Loucy (cell line): ENCODE measurements around the gene OVOL3.

ENCODE experiments used
- H2AFZ ChIP-seq: fragments of 200-600 bp; sonication (generic); 2 replicates; pipeline ENCODE4 v1.6.0; 2016; ENCODE audit warnings: antibody characterized with exemption, mild to moderate bottlenecking, low read length, moderate library complexity
- H3F3A ChIP-seq: fragments of 200-600 bp; 2 replicates; pipeline ENCODE4 v1.6.0; 2016; ENCODE audit warnings: antibody characterized with exemption, low read depth, mild to moderate bottlenecking
- H3K27me3 ChIP-seq: fragments of 200-600 bp; sonication (generic); 2 replicates; pipeline ENCODE4 v1.6.1; 2014; ENCODE audit warnings: low read length, mild to moderate bottlenecking; ENCODE audit not compliant: insufficient read depth, poor library complexity, severe bottlenecking
- H3K36me3 ChIP-seq: fragments of 200-600 bp; sonication (generic); 2 replicates; pipeline ENCODE4 v1.6.1; 2016; ENCODE audit warnings: low read length; ENCODE audit not compliant: insufficient read depth
- H3K4me1 ChIP-seq: fragments of 200-600 bp; sonication (generic); 2 replicates; pipeline ENCODE4 v1.5.1; 2014; ENCODE audit warnings: low read length, mild to moderate bottlenecking; ENCODE audit not compliant: insufficient read depth, poor library complexity, severe bottlenecking
- H3K4me2 ChIP-seq: fragments of 200-600 bp; sonication (generic); 2 replicates; pipeline ENCODE4 v1.6.0; 2014; ENCODE audit warnings: antibody characterized with exemption, low read length, low read depth, mild to moderate bottlenecking; ENCODE audit not compliant: poor library complexity, severe bottlenecking
- H3K4me3 ChIP-seq: fragments of 200-600 bp; sonication (generic); 2 replicates; pipeline ENCODE4 v1.5.1; 2014; ENCODE audit warnings: low read length, mild to moderate bottlenecking, mixed read lengths; ENCODE audit not compliant: poor library complexity, severe bottlenecking
- H3K79me2 ChIP-seq: fragments of 200-600 bp; sonication (generic); 2 replicates; pipeline ENCODE4 v1.6.1; 2014; ENCODE audit warnings: low read length; ENCODE audit not compliant: insufficient read depth
- H3K9ac ChIP-seq: fragments of 200-600 bp; sonication (generic); 2 replicates; pipeline ENCODE4 v1.6.0; 2014; ENCODE audit warnings: mild to moderate bottlenecking, low read depth, low read length, moderate library complexity; ENCODE audit not compliant: poor library complexity, severe bottlenecking
- H3K9me2 ChIP-seq: fragments of 200-600 bp; sonication (generic); replicated peaks from 2 replicates; pipeline ENCODE4 v1.6.1; 2016; ENCODE audit warnings: low read depth, low read length, mixed read lengths
- H3K9me3 ChIP-seq: fragments of 200-600 bp; sonication (generic); 2 replicates; pipeline ENCODE4 v1.6.1; 2014; ENCODE audit warnings: mild to moderate bottlenecking, antibody characterized with exemption, low read length, low read depth; ENCODE audit not compliant: insufficient read depth
- H4K20me1 ChIP-seq: fragments of 200-600 bp; sonication (generic); 2 replicates; pipeline ENCODE4 v1.6.0; 2014; ENCODE audit warnings: antibody characterized with exemption, low read length, mild to moderate bottlenecking; ENCODE audit not compliant: insufficient read depth, poor library complexity, severe bottlenecking
- CTCF ChIP-seq: fragments of 200-600 bp; sonication (generic); conservative IDR thresholded peaks from 2 replicates; pipeline ENCODE4 v1.5.1; 2014; ENCODE audit warnings: mild to moderate bottlenecking, antibody characterized with exemption, low read length
- EZH2phosphoT487 ChIP-seq: fragments of 200-600 bp; IDR thresholded peaks from 2 replicates; pipeline ENCODE4 v1.6.1; 2018; ENCODE audit warnings: antibody characterized with exemption, mild to moderate bottlenecking, moderate library complexity, borderline replicate concordance

Gene OVOL3

GRCh38 chr19:36111200-36111539 is 227 bp downstream of the OVOL3 start:
- no peak for TF ChIP-seq CTCF
- TF ChIP-seq EZH2phosphoT487: no peak

GRCh38 chr19:36112678-36113077 is 1.7 kb downstream of the OVOL3 start:
- H3K36me3 ChIP-seq: no peaks in the 10 kb centered on the region
- TF ChIP-seq CTCF: no peak
- no peak for TF ChIP-seq EZH2phosphoT487
- no peak overlapping the region for H3K4me2 ChIP-seq
- H3K9me2 ChIP-seq: no peaks in the 10 kb centered on the region
- peaks cover 16% of the 10 kb centered on the region for H3K4me1 ChIP-seq
- no peaks in the 10 kb centered on the region for H3F3A ChIP-seq
- H3K79me2 ChIP-seq: peaks cover 36% of the 10 kb centered on the region
- no peaks in the 10 kb centered on the region for H3K27me3 ChIP-seq
- no peaks in the 10 kb centered on the region for H3K9me3 ChIP-seq
- H3K9ac ChIP-seq: no peak overlapping the region
- H3K4me3 ChIP-seq: peak overlapping the region; percentile 90
- peaks cover 11% of the 10 kb centered on the region for H4K20me1 ChIP-seq
- no peak overlapping the region for H2AFZ ChIP-seq

More at GRCh38 chr19:36111200-36111539, 227 bp downstream of the OVOL3 start:
- no peak overlapping the region for H3K4me2 ChIP-seq
- no peaks in the 10 kb centered on the region for H3F3A ChIP-seq
- H3K9me2 ChIP-seq: no peaks in the 10 kb centered on the region
- H3K79me2 ChIP-seq: peaks cover 25% of the 10 kb centered on the region
- no peak overlapping the region for H3K4me3 ChIP-seq
- H3K4me1 ChIP-seq: peaks cover 12% of the 10 kb centered on the region
- no peaks in the 10 kb centered on the region for H3K36me3 ChIP-seq
- H3K9me3 ChIP-seq: no peaks in the 10 kb centered on the region
- H2AFZ ChIP-seq: no peak overlapping the region
- no peak overlapping the region for H3K9ac ChIP-seq
- H3K27me3 ChIP-seq: no peaks in the 10 kb centered on the region
- H4K20me1 ChIP-seq: peaks cover 9% of the 10 kb centered on the region

GRCh38 chr19:36113425-36113824 is 2.5 kb downstream of the OVOL3 start:
- H3K79me2 ChIP-seq: peaks cover 40% of the 10 kb centered on the region
- H3F3A ChIP-seq: no peaks in the 10 kb centered on the region
- no peaks in the 10 kb centered on the region for H3K9me2 ChIP-seq
- H3K9me3 ChIP-seq: no peaks in the 10 kb centered on the region
- H3K9ac ChIP-seq: peak overlapping the region; percentile 88
- H3K27me3 ChIP-seq: no peaks in the 10 kb centered on the region
- H3K4me1 ChIP-seq: peaks cover 16% of the 10 kb centered on the region
- TF ChIP-seq EZH2phosphoT487 (no peak), CTCF (no peak)
- H3K4me3 ChIP-seq: peak overlapping the region; percentile 90
- H2AFZ ChIP-seq: no peak overlapping the region
- H3K36me3 ChIP-seq: no peaks in the 10 kb centered on the region
- H3K4me2 ChIP-seq: peak overlapping the region; percentile 97
- H4K20me1 ChIP-seq: peaks cover 11% of the 10 kb centered on the region
